Esophagus squamous epithelium (tissue), 4 donors: Measurements from ENCODE around the gene SPATS2.

Source experiments
- POLR2A ChIP-seq, 4 donors: fragments of 450-650 bp; IDR thresholded peaks; one replicate each; pipeline ENCODE4 v1.6.1; 2017; ENCODE audit warnings: antibody characterized with exemption in 4 of 4, mild to moderate bottlenecking in 4 of 4, moderate library complexity in 3 of 4
- TF ChIP-seq, protein P1 (sequence below), 6 experiments: fragments of 450-650 bp in 4 of 6; fragments of 200-600 bp in 2 of 6; sonication (generic) in 2 of 6; IDR thresholded peaks; one replicate each; pipeline ENCODE4 v1.5.1; 2016 to 2019; ENCODE audit warnings: antibody characterized with exemption in 6 of 6, mild to moderate bottlenecking in 4 of 6, moderate library complexity in 4 of 6

DNA sequence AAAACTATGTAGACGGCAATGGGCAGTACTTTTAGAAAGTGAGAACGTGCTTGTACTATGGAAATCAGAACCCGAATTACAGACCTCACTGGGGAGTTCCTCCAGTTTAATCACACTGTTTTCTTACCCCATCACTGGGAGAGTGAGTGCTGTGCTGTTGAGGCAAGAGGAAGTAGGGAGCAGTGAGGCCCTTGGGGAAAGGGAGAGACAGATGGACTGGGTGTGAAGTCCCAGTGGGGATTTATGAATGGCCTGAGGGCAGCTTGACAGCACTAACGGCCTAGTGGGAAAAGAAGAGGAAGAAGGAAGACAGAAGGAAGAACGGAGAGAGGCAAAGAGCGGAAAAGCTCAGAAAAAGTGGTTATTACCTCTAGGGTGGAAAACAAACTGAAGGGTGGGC is 195.0 kb downstream of the SPATS2 start:
- no peak for TF ChIP-seq POLR2A (IDR thresholded peaks at IDR 0.05)
- TF ChIP-seq, protein P1, sequence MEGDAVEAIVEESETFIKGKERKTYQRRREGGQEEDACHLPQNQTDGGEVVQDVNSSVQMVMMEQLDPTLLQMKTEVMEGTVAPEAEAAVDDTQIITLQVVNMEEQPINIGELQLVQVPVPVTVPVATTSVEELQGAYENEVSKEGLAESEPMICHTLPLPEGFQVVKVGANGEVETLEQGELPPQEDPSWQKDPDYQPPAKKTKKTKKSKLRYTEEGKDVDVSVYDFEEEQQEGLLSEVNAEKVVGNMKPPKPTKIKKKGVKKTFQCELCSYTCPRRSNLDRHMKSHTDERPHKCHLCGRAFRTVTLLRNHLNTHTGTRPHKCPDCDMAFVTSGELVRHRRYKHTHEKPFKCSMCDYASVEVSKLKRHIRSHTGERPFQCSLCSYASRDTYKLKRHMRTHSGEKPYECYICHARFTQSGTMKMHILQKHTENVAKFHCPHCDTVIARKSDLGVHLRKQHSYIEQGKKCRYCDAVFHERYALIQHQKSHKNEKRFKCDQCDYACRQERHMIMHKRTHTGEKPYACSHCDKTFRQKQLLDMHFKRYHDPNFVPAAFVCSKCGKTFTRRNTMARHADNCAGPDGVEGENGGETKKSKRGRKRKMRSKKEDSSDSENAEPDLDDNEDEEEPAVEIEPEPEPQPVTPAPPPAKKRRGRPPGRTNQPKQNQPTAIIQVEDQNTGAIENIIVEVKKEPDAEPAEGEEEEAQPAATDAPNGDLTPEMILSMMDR (IDR thresholded peaks at IDR 0.05), result no peak
